ENCODE results near the gene IL17RA. TPM values are rescaled to one million over a fixed set of nuclear protein-coding genes. Genes with fewer than 3 reads are reported as not detected.

Gene IL17RA
- total RNA-seq, 1 experiment from 2014 or later, result 12.1 TPM

GRCh38 chr22:17114898-17115235 lies 30.1 kb downstream of the IL17RA start:
- Histone ChIP-seq H3K4me1 (ENCODE audit: insufficient read depth, low read length, poor library complexity, severe bottlenecking) (no peaks in the 10 kb centered on the region), H3K4me3 (ENCODE audit: low read depth, low read length, poor library complexity, severe bottlenecking) (no peak overlapping the region), H3K9me3 (ENCODE audit: low read depth, low read length, poor library complexity, severe bottlenecking) (no peaks in the 10 kb centered on the region), H3K27me3 (replicated peaks; ENCODE audit: insufficient read depth, low read depth, low read length, poor library complexity) (no peaks in the 10 kb centered on the region), H3K27ac (ENCODE audit: low read depth, low read length, poor library complexity, severe bottlenecking) (no peak overlapping the region), H3K36me3 (ENCODE audit: insufficient read depth, low read length, poor library complexity, severe bottlenecking) (no peaks in the 10 kb centered on the region)
- intact Hi-C loops (cut with micrococcal nuclease; ENCODE audit: unreplicated experiment), result loop anchor here (10.0 kb wide), 1 partner anchor 390 kb away; no protein-coding TSS in a partner anchor
- no TSS peak for BruUV-seq (replicated peaks)
- CTCF ChIA-PET, result no interaction called here
- no peak for TF ChIP-seq EZH2 (IDR thresholded peaks at IDR 0.05; ENCODE audit: borderline replicate concordance, low read depth, low read length, poor library complexity, severe bottlenecking)
- no peak for TF ChIP-seq CTCF (conservative IDR thresholded peaks at IDR 0.05; ENCODE audit: low read depth, low read length)
- POLR2A ChIA-PET (ENCODE audit: low non-redundant PET), result no interaction called here
- no peak for DNase-seq (ENCODE audit: low spot score)

GRCh38 chr22:17115236-17115635 lies 30.4 kb downstream of the IL17RA start:
- Histone ChIP-seq H3K9me3 (ENCODE audit: low read depth, low read length, poor library complexity, severe bottlenecking) (no peaks in the 10 kb centered on the region), H3K27ac (ENCODE audit: low read depth, low read length, poor library complexity, severe bottlenecking) (no peak overlapping the region), H3K36me3 (ENCODE audit: insufficient read depth, low read length, poor library complexity, severe bottlenecking) (no peaks in the 10 kb centered on the region), H3K4me3 (ENCODE audit: low read depth, low read length, poor library complexity, severe bottlenecking) (no peak overlapping the region), H3K27me3 (replicated peaks; ENCODE audit: insufficient read depth, low read depth, low read length, poor library complexity) (no peaks in the 10 kb centered on the region), H3K4me1 (ENCODE audit: insufficient read depth, low read length, poor library complexity, severe bottlenecking) (no peaks in the 10 kb centered on the region)
- no peak for TF ChIP-seq EZH2 (IDR thresholded peaks at IDR 0.05; ENCODE audit: borderline replicate concordance, low read depth, low read length, poor library complexity, severe bottlenecking)
- no peak for TF ChIP-seq CTCF (conservative IDR thresholded peaks at IDR 0.05; ENCODE audit: low read depth, low read length)
- ChIA-PET POLR2A (ENCODE audit: low non-redundant PET) (no interaction called here), CTCF (no interaction called here)
- BruUV-seq (replicated peaks), result no TSS peak
- DNase-seq (ENCODE audit: low spot score), result no peak
- intact Hi-C loops (cut with micrococcal nuclease; ENCODE audit: unreplicated experiment), result loop anchor here (10.0 kb wide), 1 partner anchor 390 kb away; no protein-coding TSS in a partner anchor

GRCh38 chr22:17115945-17116565 lies 31.3 kb downstream of the IL17RA start:
- CTCF ChIA-PET, result interaction anchor here (0.6 kb wide), 1 partner anchor 71 kb away, joined by 3 read pairs; no protein-coding TSS in a partner anchor
- Histone ChIP-seq H3K4me3 (ENCODE audit: low read depth, low read length, poor library complexity, severe bottlenecking) (no peak overlapping the region), H3K27me3 (replicated peaks; ENCODE audit: insufficient read depth, low read depth, low read length, poor library complexity) (no peaks in the 10 kb centered on the region), H3K36me3 (ENCODE audit: insufficient read depth, low read length, poor library complexity, severe bottlenecking) (no peaks in the 10 kb centered on the region), H3K9me3 (ENCODE audit: low read depth, low read length, poor library complexity, severe bottlenecking) (no peaks in the 10 kb centered on the region), H3K4me1 (ENCODE audit: insufficient read depth, low read length, poor library complexity, severe bottlenecking) (no peaks in the 10 kb centered on the region), H3K27ac (ENCODE audit: low read depth, low read length, poor library complexity, severe bottlenecking) (no peak overlapping the region)
- intact Hi-C loops (cut with micrococcal nuclease; ENCODE audit: unreplicated experiment), result loop anchor here (10.0 kb wide), 1 partner anchor 389 kb away; no protein-coding TSS in a partner anchor
- no TSS peak for BruUV-seq (replicated peaks)
- POLR2A ChIA-PET (ENCODE audit: low non-redundant PET), result interaction anchor here (0.6 kb wide), 1 partner anchor 147 kb away, joined by 3 read pairs; no protein-coding TSS in a partner anchor
- TF ChIP-seq EZH2 (IDR thresholded peaks at IDR 0.05; ENCODE audit: borderline replicate concordance, low read depth, low read length, poor library complexity, severe bottlenecking) (no peak), CTCF (conservative IDR thresholded peaks at IDR 0.05; ENCODE audit: low read depth, low read length) (no peak)
- DNase-seq (ENCODE audit: low spot score), result no peak
